Measurements from ENCODE around the gene LMO2.

Gene LMO2

GRCh38 chr11:33887886-33888285 lies 4.0 kb downstream of the LMO2 start:
- DNase-seq (ENCODE audit: low spot score): no peak

- DNase-seq (ENCODE audit: low spot score): no peak
Measured at GRCh38 chr11:33885338-33886005, 6.4 kb downstream of the LMO2 start.

- no peak for DNase-seq (ENCODE audit: low spot score)
Measured at GRCh38 chr11:33884601-33885000, 7.3 kb downstream of the LMO2 start.

- DNase-seq (ENCODE audit: low spot score): no peak
Measured at GRCh38 chr11:33884035-33884434, 7.8 kb downstream of the LMO2 start.

DNA sequence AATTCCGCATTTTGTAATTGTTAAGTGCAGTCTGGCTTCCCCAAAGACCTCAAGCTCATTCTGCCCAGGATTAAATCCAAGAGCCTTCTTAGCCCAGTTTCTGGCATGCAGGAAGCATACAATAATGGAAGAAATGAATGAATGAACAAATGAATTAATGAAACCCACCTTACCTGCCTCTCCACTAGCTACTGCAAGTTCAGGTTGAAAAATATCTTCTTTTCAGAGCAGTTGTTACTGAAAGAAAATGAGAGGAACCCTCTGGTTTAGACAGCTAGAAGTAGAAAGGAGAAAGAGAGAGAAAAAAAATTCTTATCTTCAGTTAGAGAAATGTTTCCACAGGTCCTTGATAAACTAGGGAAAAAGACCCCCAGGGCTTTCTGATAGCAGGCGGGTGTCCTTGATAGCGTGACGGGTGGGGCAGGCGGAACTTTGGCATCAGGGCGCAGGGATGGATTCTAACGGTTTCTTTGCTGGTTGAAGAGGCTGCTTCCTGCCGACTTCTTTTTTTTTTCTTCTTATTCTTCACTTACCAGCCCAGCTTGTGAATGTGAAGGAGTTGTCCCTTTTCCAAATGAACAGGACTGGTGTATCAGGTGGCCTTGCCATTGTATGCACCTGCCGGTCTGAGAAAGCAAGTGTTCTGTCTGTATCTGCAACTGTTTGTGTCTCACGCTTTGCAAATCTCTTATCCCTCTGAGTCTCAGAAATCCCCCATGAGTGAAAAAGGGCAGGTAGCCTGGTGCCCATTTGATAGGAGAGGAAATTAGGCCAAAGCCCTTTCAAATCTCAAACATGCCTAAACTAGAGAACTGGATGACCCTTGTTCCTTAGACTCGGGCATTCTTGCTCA lies 10.0 kb downstream of the LMO2 start:
- DNase-seq (ENCODE audit: low spot score): no peak

- DNase-seq (ENCODE audit: low spot score): no peak
Measured at GRCh38 chr11:33880979-33881378, 10.9 kb downstream of the LMO2 start.

DNA sequence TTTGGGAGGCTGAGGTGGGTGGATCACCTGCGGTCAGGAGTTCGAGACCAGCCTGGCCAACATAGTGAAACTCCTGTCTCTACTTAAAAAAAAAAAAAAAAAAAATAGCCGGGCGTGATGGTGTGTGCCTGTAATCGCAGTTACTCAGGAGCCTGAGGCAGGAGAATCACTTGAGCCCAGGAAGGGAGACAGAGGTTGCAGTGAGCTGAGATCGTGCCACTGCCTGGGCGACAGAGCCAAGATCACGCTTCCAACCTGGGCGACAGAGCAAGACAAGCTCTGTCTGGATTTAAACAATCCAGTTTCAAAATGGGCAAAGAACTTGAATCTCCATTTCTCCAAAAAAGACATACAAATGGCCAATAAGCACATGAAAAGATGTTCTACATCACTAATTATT lies 12.5 kb downstream of the LMO2 start:
- DNase-seq (ENCODE audit: low spot score): no peak

DNA sequence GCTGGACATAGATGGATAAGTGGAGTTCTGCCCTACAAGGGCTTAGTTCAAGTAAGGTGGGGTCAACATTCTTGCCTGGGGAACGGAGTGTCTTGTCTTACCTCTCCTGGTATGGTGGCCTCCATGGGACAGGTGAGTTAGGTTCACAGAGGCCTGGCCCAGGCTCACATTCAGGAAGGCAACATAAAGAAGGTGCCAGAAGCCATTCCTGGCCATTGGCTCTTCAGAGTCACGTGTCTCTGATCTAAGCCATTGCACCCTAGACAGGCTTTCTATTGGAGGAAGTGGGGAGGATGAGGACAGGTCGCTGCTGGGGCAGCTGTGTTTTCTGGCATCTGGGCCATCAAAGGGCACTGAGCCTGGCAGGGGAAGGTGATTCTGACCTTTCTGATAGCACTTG lies 14.8 kb downstream of the LMO2 start:
- DNase-seq (ENCODE audit: low spot score): no peak

DNA sequence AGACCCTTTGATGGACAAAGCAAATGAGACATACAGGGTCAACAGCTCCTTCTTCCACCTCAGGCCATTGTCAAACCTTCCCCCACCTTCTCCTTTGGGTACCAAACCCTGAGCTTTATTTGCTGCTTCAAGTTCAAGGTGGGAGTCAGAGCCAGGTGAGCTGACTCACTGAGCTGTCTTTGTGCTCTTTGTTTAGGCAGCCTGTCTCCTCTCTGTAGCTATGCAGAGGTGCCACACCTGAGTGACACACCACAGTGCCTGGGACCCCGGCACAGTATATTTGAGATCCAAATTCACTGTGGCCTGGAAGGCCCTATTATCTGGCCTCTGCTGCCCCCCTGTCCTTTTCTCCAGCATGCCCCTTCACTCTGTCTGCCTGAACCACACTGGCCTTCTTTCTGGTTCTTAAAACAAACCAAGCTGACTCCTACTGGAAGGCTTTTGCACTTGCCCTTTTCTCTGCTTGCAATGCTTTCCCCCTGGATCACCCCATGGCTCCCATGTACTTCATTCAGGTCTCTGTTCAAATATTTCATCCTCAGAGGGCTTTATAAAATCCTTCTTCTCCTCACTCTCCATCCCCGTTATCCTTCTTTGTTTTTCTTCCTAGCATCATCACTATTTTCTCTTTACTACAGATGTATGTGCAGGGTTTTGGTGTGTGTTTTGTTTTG lies 16.1 kb downstream of the LMO2 start:
- no peak for DNase-seq (ENCODE audit: low spot score)

- DNase-seq (ENCODE audit: low spot score): no peak
Measured at GRCh38 chr11:33874910-33875490, 16.9 kb downstream of the LMO2 start.

DNA sequence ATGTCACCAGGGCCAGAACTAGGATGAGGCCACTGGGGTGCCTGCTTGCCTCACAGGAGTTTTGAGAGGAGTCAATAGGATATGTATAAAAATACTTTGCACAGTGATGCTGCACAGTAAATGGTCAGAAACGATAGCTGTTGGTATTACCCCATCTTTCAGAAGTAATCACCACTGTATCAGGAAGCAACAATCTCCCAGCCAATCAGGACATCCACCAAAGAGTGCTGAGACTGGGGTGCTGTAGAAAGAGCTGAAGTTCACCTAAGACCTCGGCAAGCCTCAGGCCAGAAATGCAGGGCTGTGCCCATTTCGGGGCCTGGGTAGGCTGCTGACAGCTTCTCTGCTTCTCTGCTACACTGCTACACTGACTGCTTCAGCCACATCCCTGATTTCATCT lies 17.4 kb downstream of the LMO2 start:
- DNase-seq (ENCODE audit: low spot score): no peak

DNA sequence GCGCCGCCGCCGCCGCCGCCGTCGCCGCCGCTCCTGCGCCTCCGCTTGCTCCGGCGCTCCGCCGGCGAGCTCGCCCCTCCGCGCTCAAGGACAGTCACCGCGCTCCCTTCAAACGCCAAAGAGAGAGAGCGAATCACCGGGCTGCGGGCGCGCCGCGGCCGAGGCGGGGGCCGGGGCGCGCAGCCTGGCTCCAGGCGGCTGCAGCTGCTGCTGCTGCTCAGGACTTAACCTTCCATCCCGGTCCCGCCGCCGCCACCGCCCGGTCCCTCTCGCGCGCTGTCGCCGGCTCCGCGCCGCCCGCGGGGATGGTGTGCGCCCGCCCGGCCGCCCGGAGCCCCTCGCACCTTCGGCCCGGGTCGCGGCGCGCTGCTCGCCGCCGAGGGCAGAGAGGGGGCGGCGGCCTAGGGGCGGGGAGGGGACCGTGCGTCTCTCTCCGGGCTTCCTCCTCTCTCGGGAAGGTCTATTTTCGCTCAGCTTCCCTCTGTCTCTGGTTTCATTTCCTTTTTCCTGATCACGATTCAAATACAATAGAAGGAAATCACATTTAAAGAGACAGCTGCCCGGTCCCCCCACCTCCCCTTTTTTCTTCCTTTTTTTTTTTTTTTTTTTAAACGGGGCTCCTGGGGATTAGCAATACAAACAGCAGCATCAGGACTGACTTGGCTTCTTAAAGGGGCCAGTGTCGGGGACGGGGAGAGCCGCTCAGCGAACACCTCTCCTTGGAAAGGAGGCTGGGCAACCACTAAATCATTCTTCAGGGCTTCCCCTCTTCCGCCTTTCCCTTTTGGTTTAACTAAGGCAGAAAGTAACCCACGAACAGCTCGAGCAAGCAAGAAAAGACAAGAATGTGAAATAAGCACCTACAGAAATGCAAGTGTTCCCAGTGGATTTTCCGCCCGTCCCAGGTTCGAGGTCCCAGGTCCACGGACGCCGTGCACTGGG lies 22.1 kb downstream of the LMO2 start:
- no peak for DNase-seq (ENCODE audit: low spot score)

- no peak for DNase-seq (ENCODE audit: low spot score)
Measured at GRCh38 chr11:33868647-33869461, 23.0 kb downstream of the LMO2 start.

DNA sequence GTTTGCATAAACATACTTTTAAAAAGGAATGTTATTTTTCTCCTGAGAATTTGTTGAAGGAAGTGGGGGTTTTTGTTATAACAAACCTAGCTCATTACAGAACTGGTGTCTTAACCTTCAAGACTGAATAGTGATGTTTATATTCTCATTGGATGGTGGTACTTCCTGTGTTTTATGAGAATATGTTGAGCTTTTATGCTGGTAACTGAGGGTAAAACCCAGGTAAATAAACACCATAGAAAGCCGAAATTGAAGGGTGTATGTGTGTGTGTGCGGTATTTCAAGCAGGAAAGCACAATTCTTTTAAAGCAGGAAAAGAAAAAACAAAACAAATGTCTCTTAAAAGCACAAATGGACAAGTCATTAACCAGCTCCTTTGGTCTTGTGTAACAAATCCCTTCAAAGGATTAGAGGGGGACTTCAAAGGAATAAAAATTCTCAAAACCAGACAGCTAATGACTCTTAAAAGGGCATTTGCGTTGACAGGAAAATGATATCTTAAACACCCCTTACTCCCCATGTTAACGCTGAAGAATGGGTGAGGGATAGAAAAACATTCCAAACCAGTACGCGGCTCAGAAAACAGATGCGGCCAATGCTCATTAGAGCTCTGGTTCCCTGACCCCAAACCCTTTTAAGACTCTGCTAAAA lies 23.8 kb downstream of the LMO2 start:
- DNase-seq (ENCODE audit: low spot score): no peak

DNA sequence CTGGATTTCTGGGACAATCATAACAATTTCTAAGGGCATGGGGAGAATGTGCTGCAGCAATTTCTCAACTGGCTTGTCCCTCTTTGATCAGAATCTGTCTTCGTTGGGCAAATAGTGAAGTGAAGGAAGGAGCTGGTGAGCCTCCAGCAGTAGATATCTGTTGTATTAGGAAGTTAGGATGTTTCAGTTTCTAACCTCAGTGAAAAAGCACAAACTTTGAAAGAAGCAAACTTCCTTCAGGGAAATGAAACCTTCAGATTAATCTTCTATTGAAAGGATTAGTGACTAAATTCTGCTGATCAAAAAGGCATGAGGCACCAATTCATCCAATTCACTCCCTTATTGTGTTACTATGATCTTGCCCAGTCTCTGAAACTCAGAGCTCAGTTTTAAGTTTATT lies 24.3 kb downstream of the LMO2 start:
- no peak for DNase-seq (ENCODE audit: low spot score)

DNA sequence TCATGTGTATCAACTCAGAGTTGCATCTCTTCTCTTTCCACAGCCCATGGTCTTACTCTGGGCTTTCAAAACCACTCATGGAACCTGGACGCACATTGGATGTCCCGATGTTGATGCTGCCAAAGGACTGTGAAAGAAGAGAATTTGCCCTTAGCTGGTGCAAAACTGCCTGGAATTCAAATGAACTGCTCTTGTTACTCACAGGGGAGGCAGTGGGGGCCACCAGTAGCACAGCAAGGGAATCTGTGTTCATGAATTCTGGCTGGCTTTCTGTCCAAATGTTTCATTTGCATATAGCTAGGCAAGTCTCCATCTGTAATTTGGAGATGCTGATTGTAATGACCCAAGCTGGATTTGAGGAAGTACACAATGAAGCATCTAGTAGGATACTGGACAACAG lies 24.9 kb downstream of the LMO2 start:
- DNase-seq (ENCODE audit: low spot score): no peak

- no peak for DNase-seq (ENCODE audit: low spot score)
Measured at GRCh38 chr11:33864479-33864878, 27.4 kb downstream of the LMO2 start.

DNA sequence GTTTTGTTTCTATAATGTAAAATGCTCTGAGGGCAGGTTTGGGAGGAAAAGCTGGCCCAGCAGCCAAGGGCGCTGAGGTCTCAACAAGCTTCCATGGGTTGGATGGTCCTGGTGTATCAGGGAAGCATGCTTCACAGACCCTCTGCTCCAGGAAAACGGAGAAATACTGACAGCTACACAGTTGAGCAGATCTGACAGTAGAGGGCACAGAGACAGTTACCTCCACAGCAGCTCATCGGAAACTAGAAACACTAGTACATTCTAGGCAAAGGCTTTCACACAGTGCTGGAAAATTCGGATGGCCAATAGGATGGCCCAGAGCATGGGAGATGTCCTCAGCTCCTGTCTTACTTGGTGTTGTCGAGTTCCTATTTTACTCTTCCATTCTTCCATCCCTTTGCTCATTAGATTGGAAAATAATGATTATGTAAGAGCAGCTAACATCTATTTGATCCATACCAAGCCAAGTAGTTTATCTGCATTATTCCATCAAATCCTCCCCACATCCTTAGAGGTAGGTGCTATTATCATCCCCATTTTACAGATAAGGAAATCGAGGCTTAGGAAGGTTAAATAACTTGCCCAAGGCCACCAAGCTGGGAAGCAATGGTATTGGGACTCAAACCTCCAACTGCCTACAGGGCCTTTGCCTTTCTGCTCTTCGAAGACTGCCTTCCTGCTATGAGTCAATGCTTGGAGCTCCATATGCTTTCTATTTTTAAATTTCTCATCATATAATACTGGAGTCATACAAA lies 28.3 kb downstream of the LMO2 start:
- no peak for DNase-seq (ENCODE audit: low spot score)

DNA sequence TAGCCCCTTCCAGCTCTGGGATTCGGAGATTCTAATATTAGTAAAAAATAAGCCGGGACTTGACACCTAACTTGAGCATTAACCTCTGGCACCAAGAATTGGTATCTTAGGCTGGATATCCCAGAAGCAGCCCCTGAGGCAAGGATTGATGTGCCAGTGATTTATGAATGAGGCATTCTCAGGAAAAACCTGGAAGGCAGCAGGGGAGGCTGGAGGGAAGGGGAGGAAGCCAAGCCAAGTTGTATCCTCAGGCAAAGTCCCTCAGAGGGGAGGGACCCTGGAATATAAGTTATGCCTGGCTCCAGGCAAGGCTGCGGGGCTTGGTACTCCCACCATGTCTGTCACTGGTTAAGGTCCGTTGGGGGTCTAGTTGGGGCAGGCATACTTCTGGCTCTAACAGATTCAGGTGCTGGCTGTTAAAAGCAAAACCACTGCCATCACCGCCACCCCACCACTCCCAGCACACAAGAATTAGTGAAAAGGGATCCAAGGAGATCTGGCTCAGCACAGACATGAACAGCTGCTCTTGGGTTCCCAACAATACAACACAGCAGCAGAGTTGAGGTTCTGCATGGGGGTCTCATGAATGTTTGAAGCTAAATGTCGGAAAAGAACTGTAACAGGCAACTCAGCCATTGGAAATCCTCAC lies 29.8 kb downstream of the LMO2 start:
- DNase-seq (ENCODE audit: low spot score): no peak

Measured in CD4-positive, alpha-beta T cell treated with Interleukin-6 at 100 ng/mL for 8 hours (primary cell).